Mononuclear cell (primary cell): ENCODE measurements around the gene CD4. TPM values are rescaled to one million over a fixed set of nuclear protein-coding genes. Genes with fewer than 3 reads are reported as not detected.
A peak's percentile ranks its signal among the peaks of the same experiment; 100 is the strongest.

Experiments used
- H3K27me3 ChIP-seq: 2 replicates; pipeline ENCODE4 v1.6.0; 2011; ENCODE audit warnings: low read length, control low read depth; ENCODE audit not compliant: insufficient read depth
- H3K4me1 ChIP-seq: 2 replicates; pipeline ENCODE4 v1.5.1; 2011; ENCODE audit warnings: mild to moderate bottlenecking, low read length, control low read depth; ENCODE audit not compliant: insufficient read depth
- H3K4me3 ChIP-seq: 2 replicates; pipeline ENCODE4 v1.5.1; 2011; ENCODE audit warnings: mild to moderate bottlenecking, low read length, moderate library complexity
- H3K9me3 ChIP-seq: 2 replicates; pipeline ENCODE4 v1.5.1; 2011; ENCODE audit warnings: low read depth, mild to moderate bottlenecking, control low read depth, low read length
- total RNA-seq: library from RNA; depleted of rRNA; stranded (reverse); fragments of >200 nt; gene quantifications from one replicate; pipeline ENCODE4 v1.2.3, GENCODE V29; 2012

The CD4 gene
- total RNA-seq, 1 donor: 94.3 TPM

DNA sequence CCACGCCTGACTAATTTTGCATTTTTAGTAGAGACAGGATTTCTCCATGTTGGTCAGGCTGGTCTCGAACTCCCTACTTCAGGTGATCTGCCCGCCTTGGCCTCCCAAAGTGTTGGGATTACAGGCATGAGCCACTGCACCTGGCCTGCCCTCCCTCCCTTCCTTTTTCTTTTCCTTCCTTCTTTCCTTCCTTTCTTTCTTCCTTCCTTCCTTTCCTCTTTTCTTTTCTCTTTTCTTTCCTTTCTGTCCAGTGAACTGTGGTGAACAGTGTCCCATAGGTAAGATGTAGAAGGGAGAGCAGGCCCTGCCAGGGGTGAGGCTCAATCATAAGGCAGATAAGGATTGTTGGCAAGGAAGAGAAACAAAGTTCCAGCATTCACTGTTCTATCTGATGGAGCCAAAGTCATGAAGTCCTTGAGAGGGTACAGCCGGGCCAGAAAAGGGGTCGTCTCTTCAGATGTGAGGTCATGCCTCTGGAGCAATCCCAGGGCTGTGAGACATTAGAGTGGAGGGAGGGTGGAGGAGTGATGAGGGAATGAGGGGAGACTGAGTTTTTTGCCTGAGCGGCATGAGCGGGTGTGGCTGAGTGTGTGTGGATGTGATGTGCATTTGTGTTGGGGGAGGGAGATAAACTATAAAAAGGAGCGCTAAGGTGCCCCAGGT, 32.2 kb upstream of the CD4 start:
- H3K4me1 ChIP-seq: peaks cover 13% of the 10 kb centered on the region
- no peak overlapping the region for H3K4me3 ChIP-seq
- H3K9me3 ChIP-seq: no peaks in the 10 kb centered on the region
- H3K27me3 ChIP-seq: no peaks in the 10 kb centered on the region

DNA sequence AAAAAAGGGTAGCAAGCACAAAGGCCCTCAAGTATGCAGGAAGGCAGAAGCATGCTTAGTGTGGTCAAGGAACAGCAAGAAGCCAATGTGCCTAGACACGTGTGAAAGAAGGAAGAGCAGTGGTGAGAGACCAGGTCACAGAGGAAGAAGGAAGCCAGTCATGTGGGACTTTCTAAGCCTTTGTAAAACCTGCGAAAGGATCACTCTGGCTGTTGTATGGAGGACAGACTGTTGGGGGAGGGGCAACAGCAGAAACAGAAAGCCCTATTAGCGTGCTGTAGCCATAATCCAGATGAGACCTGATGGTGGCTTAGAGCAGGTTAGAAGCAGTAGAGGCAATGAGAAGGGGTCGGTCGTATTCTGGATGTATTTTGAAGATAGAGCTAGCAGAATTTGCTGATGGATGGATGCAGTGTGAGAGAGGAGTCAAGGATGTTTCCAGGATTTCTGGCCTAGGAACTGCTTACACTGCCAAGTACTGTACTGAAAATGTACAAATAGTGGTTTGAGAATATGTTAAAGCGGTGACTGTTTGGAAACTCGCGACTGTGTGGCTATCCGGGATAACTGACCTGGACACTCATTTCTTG, 30.7 kb upstream of the CD4 start:
- no peaks in the 10 kb centered on the region for H3K9me3 ChIP-seq
- peaks cover 8% of the 10 kb centered on the region for H3K4me1 ChIP-seq
- H3K4me3 ChIP-seq: no peak overlapping the region
- H3K27me3 ChIP-seq: no peaks in the 10 kb centered on the region

- H3K27me3 ChIP-seq: peaks cover 1% of the 10 kb centered on the region
- H3K4me3 ChIP-seq: no peak overlapping the region
- peaks cover 11% of the 10 kb centered on the region for H3K4me1 ChIP-seq
- no peaks in the 10 kb centered on the region for H3K9me3 ChIP-seq
These were observed 29.6 kb upstream of the CD4 start for GRCh38 chr12:6759741-6760140.

DNA sequence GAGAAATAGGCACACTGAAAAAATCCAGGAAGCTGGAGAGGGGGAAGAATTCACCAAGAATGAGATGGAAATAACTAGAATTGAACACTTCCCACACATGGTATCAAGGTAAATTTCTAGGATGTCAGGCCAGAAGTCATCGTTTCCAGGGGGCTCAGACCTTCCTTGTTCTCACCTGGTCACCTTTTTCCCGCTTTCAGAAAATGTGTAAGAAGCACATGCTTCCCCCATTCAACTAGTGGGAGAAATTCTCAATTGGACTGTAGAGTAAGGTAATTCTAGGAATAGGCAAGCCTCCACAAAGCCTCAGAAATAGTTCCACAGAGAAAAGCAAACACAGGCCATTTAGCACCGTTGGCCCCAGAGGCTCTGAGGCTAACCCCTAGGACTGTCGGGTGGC, 25.9 kb upstream of the CD4 start:
- peaks cover 20% of the 10 kb centered on the region for H3K27me3 ChIP-seq
- peaks cover 33% of the 10 kb centered on the region for H3K4me1 ChIP-seq
- no peaks in the 10 kb centered on the region for H3K9me3 ChIP-seq
- H3K4me3 ChIP-seq: no peak overlapping the region

DNA sequence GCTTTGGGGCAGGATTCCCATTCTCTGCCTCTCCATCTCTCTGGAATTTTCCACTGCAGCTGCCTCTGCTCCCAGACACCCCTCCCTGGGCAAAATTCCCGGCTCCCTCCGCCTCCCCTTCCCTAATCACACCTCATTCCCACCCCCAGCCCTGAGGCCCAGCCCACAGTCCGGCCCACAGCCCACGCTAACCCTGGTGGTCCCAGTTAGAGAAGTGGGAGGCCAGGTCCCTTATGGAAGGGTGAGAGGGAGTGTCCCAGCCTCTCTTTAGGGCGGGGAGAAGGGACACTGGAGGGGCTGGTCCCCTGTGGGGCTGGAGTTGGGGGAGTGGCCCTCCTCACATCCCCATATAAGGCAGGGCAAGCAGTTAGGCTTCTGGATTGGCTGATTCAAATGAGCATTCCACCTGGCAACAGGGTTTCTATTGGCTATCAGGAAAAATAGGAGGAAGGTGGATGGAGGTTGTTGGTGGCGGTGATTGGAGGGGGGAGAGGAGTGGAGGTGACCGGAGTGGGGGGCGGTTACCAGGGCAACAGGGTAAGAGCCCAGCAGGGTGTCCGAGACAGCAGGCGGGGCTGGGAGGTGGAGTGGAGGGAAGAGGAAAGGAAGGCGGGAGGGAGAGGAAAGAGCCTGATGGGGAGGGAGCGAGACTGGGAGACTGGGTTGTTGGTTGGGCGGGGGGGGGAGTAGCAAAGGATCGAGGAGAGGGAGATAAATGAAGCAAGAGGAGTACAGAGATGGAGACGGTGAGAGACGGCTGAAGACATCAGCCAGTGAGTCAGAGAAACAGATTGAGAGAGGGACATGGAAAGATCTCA, 25.1 kb upstream of the CD4 start:
- Histone ChIP-seq H3K4me1 (peaks cover 33% of the 10 kb centered on the region), H3K27me3 (peaks cover 26% of the 10 kb centered on the region), H3K4me3 (no peak overlapping the region), H3K9me3 (no peaks in the 10 kb centered on the region)

GRCh38 chr12:6765048-6765633, 24.2 kb upstream of the CD4 start:
- peaks cover 30% of the 10 kb centered on the region for H3K27me3 ChIP-seq
- no peak overlapping the region for H3K4me3 ChIP-seq
- no peaks in the 10 kb centered on the region for H3K9me3 ChIP-seq
- H3K4me1 ChIP-seq: peaks cover 33% of the 10 kb centered on the region

- peaks cover 30% of the 10 kb centered on the region for H3K27me3 ChIP-seq
- peaks cover 34% of the 10 kb centered on the region for H3K4me1 ChIP-seq
- H3K9me3 ChIP-seq: no peaks in the 10 kb centered on the region
- H3K4me3 ChIP-seq: peak within 1 kb of the TSS; percentile 43
These were observed 23.4 kb upstream of the CD4 start, which contains the start of gene PTMS for GRCh38 chr12:6765634-6766581. PTMS (plus strand) TSS chr12:6766363; CDS start chr12:6766706, 343 bp downstream.

DNA sequence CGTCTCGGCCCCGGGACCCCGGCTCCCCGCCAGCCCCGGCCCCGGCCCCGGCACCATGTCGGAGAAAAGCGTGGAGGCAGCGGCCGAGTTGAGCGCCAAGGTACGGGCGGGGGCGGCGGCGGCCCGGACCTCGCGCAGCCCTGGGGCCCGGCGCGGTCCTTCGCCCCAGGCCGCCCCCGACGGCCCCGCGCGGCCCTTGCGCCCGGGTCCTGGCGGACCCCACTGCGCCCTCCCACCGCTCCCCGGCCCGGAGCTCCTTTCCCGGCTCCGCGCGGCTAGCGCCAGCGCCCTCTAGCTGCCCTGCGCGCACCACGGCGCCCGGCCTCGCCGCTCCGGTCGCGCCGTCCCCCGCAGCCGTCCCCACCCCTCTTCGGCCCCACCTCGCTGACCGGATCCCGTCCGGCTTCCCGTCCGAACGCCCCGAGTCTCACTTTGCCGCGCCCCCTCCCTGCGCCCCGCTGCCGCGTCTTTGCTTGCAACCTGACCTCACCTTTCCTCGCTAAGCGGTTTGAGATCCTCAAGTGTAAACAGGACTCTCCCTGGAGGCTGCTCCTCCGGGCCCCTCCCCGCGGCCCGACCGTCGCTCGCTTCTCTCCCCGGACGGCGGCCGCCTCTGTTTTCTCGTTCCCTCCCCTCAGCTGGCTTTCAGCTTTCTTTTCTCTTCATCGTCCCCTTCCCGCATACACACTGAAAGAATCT, 22.5 kb upstream of the CD4 start:
- Histone ChIP-seq H3K9me3 (no peaks in the 10 kb centered on the region), H3K27me3 (peaks cover 30% of the 10 kb centered on the region), H3K4me3 (peak overlapping the region; percentile 43), H3K4me1 (peaks cover 42% of the 10 kb centered on the region)

DNA sequence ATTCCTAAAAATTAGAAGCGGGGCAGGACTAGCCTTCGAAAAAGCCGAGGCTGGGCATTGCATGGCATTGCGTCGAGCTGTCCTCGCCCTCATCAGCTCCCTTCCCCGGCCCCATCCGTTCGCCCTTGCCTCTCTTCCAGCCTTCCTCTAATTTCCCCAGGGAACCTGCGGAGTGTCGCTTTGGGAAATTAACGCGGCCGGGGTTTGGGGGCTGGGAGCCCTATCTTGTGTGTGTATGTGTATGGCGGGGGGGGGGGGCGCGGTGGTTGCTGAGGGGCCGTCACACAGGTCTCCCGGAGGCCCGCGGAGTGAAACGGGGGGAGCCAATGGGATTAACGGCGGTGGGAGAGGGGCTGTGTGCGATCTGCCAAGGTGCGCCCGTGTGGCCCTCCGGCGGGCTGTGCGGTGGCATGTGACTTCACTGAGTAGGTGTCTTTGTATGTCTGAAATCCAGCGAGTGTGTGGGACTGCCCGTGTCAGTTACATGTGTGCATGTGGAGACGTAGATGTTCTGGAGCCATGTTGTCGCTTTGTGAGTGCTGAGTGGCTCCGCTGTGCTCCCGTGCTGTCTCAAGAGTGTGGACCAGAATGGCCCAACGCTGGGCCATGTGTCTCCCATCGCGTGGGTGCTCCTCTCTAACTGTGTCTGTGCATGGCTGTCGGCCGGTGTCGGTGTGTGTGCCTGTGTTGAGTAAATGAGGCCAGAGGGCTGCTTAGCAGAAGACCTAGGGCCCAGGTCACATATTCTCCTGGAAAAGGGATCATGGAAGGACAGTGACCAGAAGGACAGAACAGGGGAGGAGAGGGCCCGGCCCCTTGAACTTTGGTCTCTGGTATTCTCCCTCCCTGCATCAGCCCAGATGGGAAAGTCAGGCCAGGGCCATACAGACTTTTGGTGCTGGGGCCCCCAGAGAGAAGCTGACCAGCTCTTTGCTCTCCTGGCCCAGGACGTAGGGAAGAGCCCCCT, 21.7 kb upstream of the CD4 start:
- Histone ChIP-seq H3K9me3 (no peaks in the 10 kb centered on the region), H3K27me3 (peaks cover 30% of the 10 kb centered on the region), H3K4me1 (peaks cover 49% of the 10 kb centered on the region), H3K4me3 (peak overlapping the region; percentile 43)

DNA sequence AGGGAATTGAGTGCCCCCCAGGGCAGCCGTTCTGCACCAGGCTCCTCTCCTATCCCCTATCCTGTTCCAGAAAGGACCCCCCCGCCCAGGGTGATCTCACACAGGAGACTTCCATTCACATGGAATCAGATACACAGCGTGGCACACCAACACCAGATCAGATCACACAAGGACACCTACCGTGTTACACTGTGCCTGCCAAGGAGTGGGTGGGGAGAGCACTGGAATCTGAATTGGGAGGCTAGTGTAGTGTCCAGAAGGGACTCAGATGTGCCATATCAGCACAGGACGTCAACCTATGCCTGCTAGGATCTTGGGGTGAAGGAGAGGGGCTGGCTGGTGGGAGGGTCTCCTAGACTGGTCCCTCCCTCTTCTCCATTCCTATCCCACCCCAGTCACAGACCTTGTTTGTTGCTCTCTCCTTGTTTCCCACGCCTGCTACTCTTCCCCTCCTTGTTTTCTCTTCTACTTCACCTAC, 20.9 kb upstream of the CD4 start:
- H3K4me1 ChIP-seq: peaks cover 57% of the 10 kb centered on the region
- H3K4me3 ChIP-seq: no peak overlapping the region
- peaks cover 38% of the 10 kb centered on the region for H3K27me3 ChIP-seq
- H3K9me3 ChIP-seq: no peaks in the 10 kb centered on the region

DNA sequence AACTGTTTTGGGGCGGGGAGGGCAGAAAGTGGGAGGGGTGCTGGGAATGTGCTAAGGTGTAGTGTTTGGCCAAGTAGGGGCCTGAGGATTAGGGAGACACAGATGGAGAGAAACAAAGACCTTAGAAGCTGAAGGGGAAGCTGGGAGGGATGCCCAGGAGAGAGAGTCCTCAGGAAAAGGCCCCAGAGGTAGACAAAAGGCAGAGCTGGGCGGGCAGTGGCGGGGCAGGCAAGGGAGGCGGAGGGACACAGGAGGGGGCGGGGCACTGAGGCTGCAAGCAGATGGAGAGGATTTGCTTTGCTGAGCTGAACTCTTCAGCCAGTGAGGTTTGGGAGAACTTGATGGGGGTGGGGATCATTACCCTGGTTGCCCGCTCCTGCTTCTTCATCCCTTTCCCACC, 20.3 kb upstream of the CD4 start:
- H3K4me1 ChIP-seq: peaks cover 58% of the 10 kb centered on the region
- peaks cover 38% of the 10 kb centered on the region for H3K27me3 ChIP-seq
- H3K9me3 ChIP-seq: no peaks in the 10 kb centered on the region
- no peak overlapping the region for H3K4me3 ChIP-seq

GRCh38 chr12:6769666-6770065, 19.7 kb upstream of the CD4 start:
- Histone ChIP-seq H3K4me1 (peaks cover 54% of the 10 kb centered on the region), H3K27me3 (peaks cover 44% of the 10 kb centered on the region)

GRCh38 chr12:6770094-6770493, 19.2 kb upstream of the CD4 start:
- H3K4me3 ChIP-seq: no peak overlapping the region
- peaks cover 50% of the 10 kb centered on the region for H3K4me1 ChIP-seq
- peaks cover 44% of the 10 kb centered on the region for H3K27me3 ChIP-seq
- H3K9me3 ChIP-seq: no peaks in the 10 kb centered on the region

More at GRCh38 chr12:6769666-6770065, 19.7 kb upstream of the CD4 start:
- Histone ChIP-seq H3K9me3 (no peaks in the 10 kb centered on the region), H3K4me3 (no peak overlapping the region)
